Hematopoietic multipotent progenitor cell treated with erythropoietin and hydrocortisone succinate and interleukin-3 and kit ligand, for 15 days (in vitro differentiated cells): Measurements from ENCODE around the gene TMPRSS4.

Source experiments
- DNase-seq: peaks from one replicate; pipeline ENCODE4 v3.0.0-alpha.2; 2015; ENCODE audit warnings: low spot score

TMPRSS4 gene, protein sequence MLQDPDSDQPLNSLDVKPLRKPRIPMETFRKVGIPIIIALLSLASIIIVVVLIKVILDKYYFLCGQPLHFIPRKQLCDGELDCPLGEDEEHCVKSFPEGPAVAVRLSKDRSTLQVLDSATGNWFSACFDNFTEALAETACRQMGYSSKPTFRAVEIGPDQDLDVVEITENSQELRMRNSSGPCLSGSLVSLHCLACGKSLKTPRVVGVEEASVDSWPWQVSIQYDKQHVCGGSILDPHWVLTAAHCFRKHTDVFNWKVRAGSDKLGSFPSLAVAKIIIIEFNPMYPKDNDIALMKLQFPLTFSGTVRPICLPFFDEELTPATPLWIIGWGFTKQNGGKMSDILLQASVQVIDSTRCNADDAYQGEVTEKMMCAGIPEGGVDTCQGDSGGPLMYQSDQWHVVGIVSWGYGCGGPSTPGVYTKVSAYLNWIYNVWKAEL

DNA sequence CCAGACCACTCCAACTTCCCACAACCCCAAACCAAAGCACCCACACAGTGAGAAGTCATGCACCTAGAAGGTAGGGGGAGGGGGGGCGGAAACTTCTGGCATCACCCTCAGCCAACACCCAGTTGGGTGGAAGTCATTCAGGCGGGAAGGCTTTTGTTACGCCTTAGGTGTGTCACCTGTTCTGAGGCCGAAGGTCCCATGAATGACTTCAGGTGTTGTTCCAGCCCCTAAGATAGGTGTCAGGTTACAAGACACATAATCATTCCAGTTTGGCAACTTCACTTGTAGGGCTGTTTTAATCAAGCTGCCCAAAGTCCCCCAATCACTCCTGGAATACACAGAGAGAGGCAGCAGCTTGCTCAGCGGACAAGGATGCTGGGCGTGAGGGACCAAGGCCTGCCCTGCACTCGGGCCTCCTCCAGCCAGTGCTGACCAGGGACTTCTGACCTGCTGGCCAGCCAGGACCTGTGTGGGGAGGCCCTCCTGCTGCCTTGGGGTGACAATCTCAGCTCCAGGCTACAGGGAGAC is at the start of gene TMPRSS4:
TSS of gene TMPRSS4 (plus strand) at position 325 of the 528 bp plus-strand sequence. CDS start 225 bp downstream, outside the sequence.
- DNase-seq, result no peak

DNA sequence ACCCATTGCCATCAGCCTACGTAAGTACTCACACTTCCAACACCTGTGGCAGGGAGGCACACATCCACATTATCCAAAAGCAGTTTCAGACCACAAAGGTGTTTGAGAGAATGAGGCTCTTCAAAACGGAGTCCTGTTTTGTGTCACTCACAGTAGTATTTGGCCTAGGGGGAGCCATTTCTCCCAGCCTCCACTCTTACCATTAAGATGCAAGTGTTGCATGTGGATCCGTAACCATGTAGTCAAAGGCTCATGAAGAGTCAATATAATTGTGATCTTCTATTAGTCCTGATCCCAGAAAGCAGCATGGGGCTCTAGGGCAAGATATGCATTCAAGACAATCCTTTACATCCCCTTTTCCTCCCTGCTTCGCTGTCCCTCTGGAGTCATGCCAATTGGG is 49.2 kb upstream of the TMPRSS4 start:
- DNase-seq, result no peak

DNA sequence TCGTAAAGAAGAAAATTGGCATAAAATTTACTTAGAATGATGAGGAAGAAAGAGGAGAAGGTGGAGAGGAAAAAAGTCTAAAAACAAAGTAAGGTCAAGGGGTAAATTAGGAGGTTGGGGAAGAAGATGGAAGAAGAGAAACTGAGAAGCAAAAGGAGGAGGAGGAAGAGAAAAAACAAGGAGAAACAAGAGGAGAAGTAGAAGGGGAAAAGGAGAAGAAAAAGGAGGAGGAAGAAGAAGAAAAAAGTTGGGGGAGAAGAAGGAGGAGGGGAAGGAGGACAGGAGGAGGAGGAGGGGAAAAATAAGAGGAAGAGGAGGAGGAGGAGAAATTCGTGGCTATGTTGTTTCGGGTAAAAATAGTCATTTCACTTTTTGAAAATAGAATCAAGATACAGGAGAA is 48.3 kb upstream of the TMPRSS4 start:
- DNase-seq, result no peak

DNA sequence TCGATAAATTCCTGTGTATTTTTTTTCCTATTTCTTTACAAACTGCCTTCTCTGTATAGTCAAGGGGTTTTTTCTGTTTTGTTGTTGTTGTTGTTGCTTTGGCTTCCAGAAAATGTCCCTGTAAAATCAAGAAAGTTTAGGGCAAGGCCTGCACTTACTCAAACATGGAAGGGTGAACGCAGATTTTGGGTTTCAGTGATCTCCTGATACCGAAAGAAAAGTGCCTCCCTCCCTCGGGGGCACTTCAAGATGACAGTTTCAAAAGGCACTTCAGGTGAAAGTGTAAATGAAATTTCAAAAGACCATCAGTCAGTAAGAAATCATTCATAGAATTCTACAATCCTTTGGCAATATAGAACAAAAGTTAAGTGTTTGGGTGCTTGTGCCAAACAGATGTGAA is 43.4 kb upstream of the TMPRSS4 start:
- no peak for DNase-seq

DNA sequence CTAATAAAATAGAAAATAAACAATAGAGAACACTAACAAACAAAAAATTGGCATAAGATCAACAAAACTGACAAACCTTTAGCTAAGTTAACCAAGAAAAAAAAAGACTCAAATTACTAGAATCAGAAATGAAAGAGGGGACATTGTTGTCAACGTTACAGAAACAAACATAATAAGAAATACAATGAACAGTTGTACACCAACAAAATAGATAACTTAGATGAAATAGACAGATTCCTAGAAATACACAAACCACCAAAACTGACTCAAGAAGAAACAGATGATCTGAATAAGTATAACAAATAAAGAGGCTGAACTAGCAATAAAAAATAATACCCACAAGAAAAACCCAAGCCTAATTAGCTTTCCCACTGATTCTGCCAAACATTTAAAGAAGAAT is 34.7 kb upstream of the TMPRSS4 start:
- no peak for DNase-seq

DNA sequence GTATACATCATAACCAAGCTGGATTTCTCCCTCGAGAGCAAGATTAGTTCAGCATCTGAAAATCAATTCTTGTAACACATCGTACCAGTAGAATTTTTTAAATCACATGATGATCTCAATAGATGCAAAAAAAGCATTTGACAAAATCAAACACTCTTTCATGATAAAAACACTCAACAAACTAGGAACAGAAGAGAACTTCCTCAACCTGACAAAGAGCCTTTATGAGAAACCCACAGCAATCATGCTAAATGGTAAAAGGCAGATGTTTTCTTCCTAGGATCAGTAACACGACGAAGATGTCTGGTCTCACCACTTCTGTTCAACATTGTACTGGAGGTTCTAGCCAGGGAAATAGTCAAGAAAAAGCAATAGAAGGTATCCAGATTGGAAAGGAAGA is 34.1 kb upstream of the TMPRSS4 start:
- DNase-seq, result no peak

DNA sequence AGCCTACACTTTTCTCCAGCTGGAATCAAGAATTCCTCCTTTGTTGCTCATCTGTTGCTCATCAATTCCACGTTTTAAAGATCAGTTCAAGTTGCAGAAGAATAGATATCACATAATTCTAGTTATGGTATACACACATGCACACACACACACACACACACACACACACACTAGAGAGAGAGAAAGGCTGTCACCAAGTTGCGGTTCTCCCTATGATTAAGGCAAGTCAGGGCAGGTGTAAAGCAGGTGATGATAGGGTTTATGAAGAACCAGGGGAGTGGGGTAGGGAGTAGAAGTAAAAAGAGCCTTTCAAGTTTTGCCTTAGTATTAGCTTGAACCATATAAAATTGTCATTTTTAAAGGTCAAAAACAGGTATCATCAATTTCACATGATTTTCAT is 31.7 kb upstream of the TMPRSS4 start:
- DNase-seq, result no peak

DNA sequence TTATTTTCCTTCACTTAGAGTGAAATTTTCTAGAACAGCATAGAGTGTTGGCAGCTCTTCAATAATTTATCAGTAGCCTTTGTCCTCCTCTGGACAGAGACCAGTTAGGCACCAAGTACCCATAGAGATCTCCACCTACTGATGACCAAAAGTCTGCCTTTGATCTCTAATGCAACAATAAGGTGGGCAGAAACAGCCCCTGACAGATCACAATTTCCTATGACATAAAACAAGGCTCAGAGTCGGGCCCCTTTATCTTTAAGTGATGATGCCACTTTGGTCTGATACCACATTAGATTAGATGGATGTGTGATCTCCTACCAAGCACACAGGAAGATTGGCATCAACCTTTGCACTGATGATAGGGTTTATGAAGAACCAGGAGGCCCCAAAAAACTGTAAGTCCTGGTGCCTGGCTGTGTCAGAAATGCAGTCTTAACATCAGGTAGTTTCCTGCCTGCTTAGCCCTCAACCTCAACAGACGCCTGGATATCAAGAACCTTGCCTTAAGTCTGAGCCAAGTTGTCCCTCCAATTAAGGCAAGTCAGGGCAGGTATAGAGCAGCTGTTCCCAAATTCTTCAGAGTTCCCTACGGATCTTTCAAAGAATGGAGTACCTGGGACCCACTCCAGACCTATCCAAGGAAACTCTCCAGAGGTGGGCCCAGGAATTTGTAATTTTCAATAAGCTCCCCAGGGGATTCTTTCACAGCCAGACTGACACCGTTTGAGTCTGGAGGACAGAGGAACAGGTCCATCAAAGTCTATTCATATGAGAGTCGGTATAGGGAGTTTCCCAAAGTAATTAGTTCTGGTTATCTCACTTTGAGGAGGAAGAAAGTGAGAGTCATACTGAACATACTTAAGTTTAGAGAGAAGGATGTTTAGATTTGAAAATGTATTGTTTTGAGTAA is 30.6 kb upstream of the TMPRSS4 start:
- no peak for DNase-seq

DNA sequence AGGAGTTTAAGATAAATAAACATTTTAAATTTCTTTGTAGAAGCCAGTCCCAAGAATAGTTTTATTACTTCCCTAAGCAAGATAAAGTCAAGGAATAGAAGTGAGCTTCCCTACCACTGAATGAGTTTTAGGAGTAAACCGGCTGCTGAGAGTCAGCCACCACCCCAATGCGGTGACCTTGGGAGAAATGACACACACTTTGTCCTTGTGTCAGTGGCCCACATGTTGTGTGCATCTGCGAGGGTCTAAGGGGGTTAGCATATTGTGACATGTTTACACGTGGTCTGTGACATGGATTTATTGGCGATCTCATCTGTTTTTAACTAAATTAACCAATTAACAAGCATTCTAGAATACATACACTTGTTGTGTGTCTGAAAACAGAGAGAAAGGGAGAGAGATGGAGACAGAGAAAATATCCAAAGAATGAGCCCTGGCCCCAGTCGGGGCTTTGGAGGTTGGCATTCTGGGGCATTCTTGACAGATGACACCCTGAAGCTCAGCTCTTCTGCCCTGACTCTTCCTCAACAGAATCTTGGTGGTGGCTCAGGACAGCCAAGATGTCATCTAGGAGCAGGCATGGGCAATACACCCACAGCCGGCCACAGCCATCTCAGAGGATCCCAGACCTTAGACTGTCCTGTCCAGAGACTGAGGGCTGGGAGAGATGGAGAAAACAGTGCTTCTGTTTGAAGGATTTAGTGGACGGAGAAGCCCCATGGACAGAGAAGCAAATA is 29.7 kb upstream of the TMPRSS4 start:
- DNase-seq, result no peak

DNA sequence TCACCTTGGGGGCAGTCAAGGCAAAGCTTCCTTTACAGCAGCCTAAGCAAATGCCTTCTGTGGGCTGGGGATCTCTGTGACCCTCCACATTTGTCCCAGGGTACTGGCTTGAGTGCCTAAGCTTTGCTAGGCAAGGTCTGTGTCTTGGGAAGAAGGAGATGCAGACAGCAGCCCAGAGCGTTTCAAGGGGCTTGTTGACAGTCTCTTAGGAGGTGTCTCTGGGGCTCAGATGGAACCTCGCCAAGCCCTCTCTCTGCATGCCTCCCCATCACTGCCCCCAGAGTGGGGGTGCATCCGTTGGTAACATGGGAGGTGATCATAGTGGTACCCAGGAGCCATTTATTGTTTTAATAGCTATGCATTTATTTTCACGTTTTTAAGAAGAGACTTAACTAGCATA is 29.1 kb upstream of the TMPRSS4 start:
- no peak for DNase-seq

DNA sequence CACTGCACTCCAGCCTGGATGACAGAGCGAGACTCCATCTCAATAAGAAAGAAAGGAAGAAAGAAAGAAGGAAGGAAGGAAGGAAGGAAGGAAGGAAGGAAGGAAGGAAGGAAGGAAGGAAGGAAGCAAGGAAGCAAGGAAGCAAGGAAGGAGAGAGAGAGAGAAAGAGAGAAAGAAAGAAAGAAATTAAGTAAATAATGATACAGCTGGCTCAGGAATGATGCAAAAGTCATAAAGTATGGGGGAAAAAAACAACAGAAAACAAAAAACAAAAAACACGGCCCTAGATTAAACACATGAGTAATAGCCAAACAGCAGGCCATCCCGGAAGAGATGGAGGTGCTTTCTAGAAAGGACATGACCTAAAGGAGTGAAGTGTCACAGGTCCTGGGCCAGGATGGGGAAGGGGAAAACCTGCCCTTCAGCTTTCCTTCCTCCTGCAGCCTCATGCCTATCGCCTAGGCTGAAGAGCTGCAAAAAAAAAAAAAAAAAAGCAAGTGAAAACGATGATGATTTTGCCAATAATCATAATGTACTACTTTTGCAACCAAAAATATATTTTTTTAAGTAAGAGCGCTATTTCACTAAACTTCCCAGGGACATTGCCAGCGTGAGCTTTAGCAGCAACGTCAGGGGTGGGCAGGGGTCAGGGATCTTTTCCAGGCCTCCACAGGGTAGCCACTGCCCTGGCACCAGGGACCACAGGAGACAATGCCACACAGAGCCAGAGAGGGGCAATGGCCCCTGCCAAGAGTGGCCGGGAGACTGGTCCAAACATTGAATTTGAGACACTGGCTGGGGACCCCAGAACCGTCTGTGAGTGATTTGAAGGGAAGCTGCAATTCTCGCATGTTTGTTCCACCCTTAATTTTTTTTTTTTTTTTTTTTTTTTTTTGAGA is 28.2 kb upstream of the TMPRSS4 start:
- no peak for DNase-seq

DNA sequence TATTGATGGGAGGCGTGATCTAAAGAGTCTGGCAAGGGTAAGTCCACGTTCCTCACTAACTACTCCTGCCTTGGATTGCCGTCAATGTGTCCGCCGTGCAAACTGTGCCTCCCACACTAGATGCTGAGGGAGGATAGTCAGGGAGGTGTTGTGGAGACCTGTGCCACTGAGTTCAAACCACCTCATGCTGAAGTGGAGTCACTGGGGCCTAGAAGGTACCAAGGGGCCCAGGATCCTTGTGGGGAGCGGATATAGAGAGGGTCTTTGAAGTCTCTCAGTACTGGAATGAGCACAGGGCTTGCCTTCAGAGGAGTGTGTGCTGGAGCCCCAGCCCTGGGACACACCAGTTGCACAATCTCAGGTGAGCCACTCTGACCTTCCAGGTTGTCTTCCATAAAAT is 27.1 kb upstream of the TMPRSS4 start:
- no peak for DNase-seq

DNA sequence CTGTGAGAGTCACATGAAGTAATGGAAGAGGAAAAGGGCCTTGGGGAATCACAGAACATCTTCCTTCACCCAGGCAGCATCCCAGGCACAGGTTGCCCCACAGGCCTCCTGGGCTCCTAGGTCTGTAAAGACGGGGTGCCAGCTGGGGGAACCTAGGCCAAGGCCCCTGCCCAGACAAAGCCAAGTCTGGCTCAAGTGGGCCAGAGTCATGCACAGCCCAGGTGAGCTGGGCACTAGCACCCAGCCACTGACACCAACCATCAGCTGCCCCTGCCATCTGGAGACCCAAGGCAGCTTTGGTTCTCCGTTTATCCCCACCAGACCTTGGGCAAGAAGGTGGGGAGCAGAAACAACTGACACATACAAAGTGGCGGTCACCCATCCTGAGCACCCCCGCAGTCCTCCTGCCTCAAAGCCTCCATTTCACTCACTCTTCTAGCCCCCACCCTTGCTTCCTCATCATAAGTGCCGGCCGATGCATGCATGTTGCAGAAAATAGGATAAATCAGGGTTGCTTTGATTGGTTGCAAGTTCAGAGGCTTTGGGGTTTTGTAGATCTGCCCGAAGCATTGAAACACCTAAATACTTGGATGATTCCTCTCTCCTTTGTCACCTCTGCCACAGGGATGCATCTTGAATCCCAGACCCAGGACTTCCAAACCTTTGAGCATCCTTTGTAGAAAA is 26.5 kb upstream of the TMPRSS4 start:
- DNase-seq, result no peak

DNA sequence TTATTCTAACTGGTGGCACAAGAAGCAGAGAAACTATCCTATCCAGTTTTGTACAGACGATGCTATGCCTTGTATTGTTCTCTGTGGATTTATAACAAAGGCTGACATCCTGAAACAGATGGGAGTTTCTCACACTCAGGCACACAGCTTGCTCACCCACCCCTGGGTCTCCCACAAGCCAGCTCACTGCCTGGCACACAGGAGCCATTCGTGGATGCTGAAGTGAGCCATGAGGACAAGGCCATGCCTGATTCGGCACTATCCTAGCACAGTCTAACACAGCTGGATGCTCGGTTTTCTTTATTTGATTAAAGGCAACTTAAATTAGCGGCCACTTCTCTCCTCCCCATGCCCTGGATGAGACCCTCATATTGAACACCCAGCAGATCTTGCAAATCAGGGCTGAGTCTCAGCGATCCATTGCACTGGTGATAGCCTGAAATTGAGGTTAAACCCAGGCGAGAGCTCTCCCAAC is 25.7 kb upstream of the TMPRSS4 start:
- DNase-seq, result no peak

DNA sequence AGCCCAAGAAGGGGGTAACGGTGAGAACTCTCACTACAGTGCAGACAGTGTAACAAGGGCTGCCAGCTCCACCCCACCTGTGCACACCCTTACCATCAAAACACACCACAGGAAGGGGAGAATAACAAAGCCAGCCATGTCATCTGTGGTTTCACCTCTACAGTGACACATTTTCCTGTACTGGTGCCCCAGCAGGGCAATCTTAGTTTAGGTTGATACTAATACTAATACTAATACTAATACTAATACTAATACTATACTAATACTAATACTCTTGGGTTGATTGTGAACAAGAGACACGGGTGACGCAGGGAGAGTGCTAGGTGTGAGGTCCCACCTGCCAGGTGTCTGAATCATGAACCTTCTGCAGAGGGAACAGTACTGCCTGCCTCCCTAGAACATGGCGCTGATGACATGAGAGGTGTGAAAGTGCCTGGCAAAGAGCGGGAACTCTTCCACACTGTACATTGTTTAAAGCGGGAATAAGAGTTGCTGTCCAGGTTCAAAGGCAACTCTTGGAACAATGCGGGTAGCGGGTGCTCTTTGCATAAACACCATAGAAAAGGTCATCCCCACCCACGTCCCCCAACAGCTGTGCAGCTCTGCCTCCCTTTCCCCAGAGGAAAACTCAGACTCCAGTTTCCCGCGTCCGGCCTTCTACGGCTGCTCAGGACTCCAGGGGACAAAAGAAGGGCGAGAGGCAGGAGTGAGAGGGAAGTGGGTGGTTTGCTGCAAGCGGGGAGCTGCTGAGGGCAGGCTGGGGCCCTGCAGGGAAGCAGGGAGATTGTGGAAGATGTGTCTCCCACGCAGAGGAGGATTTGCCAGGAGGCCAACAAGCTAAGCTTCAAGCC is 25.0 kb upstream of the TMPRSS4 start:
- no peak for DNase-seq

DNA sequence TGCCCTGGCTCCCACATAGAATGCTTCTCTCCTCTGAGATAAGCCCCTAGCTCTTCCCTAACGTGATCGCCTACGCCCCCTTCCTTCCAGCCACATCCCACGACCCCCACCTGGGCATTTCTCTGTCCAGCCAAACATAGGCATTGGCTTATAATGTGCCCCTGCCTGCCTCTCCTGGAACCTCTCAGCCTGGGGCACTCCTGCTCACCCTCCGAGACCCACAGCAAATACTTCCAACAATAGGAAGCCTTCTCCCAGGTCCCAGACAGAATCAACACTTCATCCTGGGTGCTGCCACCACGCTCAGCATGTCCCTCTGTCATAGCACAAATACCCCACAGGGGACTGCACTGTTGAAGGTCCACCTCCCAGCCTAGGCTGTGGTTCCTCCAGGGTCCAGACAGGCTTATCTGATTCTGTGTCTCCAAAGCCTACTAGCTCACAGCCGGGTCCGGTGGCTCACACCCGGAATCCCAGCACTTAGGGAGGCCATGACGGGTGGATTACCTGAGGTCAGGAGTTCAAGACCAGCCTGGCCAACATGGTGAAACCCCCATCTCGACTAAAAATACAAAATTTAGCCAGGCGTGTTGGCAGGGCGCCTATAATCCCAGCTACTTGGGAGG is 24.2 kb upstream of the TMPRSS4 start:
- no peak for DNase-seq

DNA sequence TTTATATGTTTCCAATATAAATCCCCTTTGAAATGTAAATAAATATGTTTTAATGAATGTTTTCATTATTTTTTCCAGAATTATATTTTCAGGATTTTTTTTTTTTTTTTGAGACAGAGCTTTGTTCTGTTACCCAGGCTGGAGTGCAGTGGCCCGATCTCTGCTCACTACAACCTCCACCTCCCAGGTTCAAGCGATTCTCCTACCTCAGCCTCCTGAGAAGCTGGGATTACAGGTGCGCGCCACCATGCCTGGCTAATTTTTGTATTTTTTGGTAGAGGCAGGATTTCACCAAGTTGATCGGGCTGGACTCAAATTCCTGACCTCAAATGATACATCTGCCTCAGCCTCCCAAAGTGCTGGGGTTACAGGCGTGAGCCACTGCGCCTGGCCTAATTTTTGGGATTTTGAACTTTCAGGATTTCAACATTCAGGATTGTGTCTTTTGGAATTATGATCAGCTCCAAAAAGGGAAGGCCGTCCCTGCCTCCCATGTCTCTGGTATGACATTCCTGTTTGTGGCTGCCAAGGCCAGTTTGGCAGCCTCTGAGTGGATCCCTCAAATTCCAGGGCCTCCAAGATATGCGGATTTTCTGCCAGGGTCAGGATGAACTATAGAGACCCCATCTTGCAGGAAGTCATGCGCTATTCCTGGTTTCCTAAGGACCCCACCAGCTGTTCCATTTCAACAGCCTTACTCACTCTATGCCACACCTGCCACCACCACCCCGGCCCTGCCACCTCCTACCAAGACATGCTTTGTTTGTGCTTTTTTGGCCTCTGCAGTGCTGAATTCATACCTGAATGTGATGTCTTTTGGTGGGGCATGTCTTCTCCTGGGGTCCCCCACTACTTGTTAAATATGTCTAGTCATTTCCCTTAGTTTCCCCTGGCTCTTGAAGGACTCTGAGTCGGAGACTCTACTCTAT is 21.9 kb upstream of the TMPRSS4 start:
- DNase-seq, result no peak

DNA sequence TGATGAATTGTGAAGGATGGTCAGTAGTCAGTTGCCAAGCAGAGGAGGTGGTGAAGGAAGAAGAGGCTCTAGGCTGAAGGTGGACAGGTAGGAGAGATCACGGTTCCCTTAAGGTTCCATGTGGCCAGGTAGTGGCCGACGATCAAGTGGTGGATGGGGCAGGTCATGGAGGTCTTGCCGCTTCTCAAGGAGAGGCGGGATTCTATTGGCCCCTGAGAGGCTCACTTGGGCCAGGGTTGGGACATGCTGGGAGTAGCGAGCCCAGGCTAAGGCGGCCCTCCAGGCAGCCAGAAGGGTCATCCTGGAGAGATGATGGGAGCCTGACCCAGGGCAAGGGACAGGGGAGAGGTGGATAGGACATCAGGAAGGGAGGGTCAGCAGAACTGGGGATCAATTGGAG is 20.9 kb upstream of the TMPRSS4 start:
- no peak for DNase-seq
